Measurements from ENCODE around the gene STARD9.

STARD9 gene

GRCh38 chr15:42692536-42692935 lies 117.1 kb downstream of the STARD9 start:
- FAIRE-seq (no peak), DNase-seq (ENCODE audit: insufficient read length, low spot score) (no peak)

- no peak for FAIRE-seq
- no peak for DNase-seq (ENCODE audit: insufficient read length, low spot score)
Measured at GRCh38 chr15:42692997-42693396, 117.6 kb downstream of the STARD9 start.

- DNase-seq (ENCODE audit: insufficient read length, low spot score) (no peak), FAIRE-seq (no peak)
Measured at GRCh38 chr15:42693496-42693895, 118.1 kb downstream of the STARD9 start.

DNA sequence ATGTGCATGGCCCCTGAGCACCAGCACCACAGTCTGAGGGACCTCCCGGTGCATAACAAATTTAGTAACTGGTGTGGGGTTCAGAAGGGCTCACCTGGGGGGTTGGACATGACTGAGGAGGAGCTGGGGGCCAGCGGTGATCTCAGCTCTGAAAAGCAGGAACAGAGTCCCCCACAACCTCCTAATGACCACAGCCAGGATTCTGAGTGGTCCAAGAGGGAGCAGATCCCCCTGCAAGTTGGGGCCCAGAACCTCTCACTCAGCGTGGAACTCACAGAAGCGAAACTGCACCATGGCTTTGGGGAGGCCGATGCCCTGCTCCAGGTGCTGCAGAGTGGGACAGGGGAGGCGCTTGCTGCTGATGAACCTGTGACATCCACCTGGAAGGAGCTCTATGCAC lies 118.5 kb downstream of the STARD9 start:
- DNase-seq (ENCODE audit: insufficient read length, low spot score), result no peak

DNA sequence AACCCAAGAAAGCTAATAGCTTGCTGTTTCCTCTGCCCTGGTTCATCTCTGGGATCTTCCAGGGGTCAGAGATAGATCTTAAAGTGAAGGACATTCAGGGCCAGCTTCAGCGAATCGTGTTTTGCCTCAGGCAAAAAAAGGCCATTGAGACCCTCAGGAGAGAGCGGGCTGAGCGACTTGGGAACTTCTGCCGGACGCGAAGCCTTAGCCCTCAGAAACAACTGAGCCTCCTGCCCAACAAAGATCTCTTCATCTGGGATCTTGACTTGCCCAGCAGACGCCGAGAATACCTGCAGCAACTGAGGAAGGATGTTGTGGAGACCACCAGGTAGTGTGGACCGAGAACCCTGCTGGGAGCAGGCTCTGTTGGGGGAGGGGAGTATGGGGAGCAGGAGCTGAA lies 119.0 kb downstream of the STARD9 start:
- no peak for DNase-seq (ENCODE audit: insufficient read length, low spot score)
- no peak for FAIRE-seq

More for the DNA sequence above, 118.5 kb downstream of the STARD9 start:
- no peak for FAIRE-seq

DNA sequence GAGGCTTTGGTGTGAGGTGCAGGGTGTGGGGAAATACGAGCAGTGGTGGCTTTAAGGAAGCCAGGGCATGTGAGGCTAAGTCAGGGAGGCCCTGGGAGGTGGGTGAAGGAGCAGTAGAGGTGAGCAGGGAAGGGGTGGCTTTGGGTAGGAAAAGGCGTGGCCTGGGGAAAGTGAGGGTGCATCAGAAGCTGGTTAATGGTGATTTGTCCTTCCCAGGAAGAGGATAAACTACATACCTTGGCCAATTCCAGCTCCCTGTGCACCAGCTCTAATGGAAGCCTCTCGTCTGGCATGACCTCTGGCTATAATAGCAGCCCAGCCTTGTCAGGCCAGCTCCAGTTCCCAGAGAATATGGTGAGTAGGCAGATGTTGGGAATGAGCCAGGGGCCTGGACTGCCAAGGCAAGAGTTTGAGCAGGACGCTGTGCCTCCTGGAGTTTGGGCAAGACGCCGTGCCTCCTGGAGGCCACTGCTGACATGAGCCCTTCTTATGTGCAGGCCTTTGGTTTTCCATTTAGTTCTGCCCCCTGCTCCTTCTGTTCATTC lies 120.2 kb downstream of the STARD9 start:
- FAIRE-seq, result no peak

GRCh38 chr15:42696626-42697025 lies 121.2 kb downstream of the STARD9 start:
- no peak for FAIRE-seq

More for the DNA sequence above, 120.2 kb downstream of the STARD9 start:
- no peak for DNase-seq (ENCODE audit: insufficient read length, low spot score)

GRCh38 chr15:42704492-42704926 lies 129.1 kb downstream of the STARD9 start:
- FAIRE-seq (peak; percentile 83), DNase-seq (ENCODE audit: insufficient read length, low spot score) (peak; percentile 46)

More at GRCh38 chr15:42696626-42697025, 121.2 kb downstream of the STARD9 start:
- DNase-seq (ENCODE audit: insufficient read length, low spot score), result no peak

- DNase-seq (ENCODE audit: insufficient read length, low spot score) (no peak), FAIRE-seq (no peak)
Measured at GRCh38 chr15:42705336-42705735, 129.9 kb downstream of the STARD9 start.

DNA sequence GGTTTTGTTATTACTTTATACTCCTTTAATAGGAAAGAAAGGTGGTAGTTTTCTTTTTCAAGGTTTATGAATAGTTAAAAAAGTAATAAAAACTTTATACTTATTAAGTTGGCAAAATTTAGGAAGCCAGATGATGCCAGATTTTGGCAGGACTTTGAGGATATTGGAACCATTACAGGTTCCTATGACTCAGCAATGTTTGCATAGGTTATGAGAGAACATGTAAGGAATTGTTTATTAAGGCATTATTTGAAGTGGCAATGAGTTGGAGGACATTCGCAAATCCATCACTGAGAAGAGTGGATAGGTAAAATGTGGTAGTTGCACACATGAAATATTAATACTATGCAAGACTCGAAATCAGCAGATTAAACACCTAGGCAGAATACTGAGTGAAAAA lies 131.7 kb downstream of the STARD9 start:
- FAIRE-seq (no peak), DNase-seq (ENCODE audit: insufficient read length, low spot score) (no peak)

DNA sequence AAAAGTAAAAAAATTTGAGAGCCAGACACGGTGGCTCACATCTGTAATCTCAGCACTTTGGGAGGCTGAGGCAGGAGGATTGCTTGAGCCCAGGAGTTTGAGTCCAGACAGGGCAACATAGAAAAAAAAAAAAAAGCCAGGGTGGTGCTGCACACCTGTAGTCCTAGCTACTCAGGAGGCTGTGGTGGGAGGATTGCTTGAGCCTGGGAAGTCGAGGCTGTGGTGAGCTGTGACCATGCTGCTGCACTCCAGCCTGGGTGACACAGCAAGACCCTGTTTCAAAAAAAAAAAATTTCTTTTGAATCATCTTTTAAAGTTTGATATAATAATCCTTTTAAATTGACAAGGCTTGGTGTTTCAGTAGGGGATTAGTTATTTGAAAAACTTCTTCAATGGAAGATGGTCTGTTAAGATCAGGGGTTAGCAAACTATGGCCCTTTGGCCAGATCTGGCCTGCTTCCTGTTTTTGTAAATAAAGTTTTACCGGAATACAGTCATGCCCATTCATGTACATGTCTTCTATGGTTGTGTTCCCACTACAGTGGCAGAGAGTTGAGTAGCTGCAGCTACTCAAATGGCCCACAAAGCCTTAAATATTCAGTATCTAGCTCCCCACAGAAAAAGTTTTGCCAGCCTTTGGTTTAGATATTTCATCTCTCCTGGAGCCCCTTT lies 132.6 kb downstream of the STARD9 start:
- FAIRE-seq (no peak), DNase-seq (ENCODE audit: insufficient read length, low spot score) (no peak)

DNA sequence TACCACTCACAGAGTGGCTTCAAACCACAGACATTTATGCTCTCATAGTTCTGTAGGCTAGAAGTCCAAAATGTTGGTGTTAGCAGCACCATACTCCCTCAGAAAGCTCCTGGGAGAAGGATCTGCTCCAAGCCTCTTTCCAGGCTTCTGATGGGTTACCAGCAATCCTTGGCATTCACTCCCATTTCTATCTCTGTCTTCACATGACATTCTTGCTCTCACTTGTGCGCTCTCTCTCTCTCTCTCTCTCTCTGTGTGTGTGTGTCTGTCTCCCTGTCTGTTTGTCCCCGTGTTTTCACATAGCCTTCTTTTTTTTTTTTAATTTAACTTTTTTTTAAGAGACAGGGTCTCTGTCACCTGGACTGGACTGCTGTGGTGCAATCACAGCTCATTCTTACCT lies 135.3 kb downstream of the STARD9 start:
- DNase-seq (ENCODE audit: insufficient read length, low spot score), result no peak
- FAIRE-seq, result no peak

- DNase-seq (ENCODE audit: insufficient read length, low spot score) (no peak), FAIRE-seq (no peak)
Measured at GRCh38 chr15:42711746-42712145, 136.3 kb downstream of the STARD9 start.

DNA sequence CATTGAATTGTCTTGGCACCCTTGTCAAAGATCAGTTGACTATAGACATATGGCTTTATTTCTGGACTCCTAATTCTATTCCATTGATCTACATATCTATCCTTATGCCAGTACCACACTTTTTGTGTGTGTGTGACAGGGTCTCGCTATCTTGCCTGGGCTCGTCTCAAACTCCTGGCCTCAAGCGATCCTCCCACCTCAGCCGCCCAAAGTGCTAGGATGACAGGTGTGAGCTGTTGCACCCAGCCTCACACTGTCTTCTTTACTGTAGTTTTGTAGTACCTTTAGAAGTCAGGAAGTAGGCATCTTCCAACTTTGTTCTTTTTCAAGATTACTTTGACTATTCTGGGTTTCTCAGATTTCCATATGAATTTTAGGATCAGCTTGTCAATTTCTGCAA lies 137.2 kb downstream of the STARD9 start:
- DNase-seq (ENCODE audit: insufficient read length, low spot score), result no peak
- FAIRE-seq, result peak; percentile 72

- FAIRE-seq (no peak), DNase-seq (ENCODE audit: insufficient read length, low spot score) (no peak)
Measured at GRCh38 chr15:42716125-42716524, 140.7 kb downstream of the STARD9 start.

- DNase-seq (ENCODE audit: insufficient read length, low spot score) (no peak), FAIRE-seq (no peak)
Measured at GRCh38 chr15:42716626-42717025, 141.2 kb downstream of the STARD9 start.

- FAIRE-seq (no peak), DNase-seq (ENCODE audit: insufficient read length, low spot score) (no peak)
Measured at GRCh38 chr15:42719043-42719442, 143.6 kb downstream of the STARD9 start.

DNA sequence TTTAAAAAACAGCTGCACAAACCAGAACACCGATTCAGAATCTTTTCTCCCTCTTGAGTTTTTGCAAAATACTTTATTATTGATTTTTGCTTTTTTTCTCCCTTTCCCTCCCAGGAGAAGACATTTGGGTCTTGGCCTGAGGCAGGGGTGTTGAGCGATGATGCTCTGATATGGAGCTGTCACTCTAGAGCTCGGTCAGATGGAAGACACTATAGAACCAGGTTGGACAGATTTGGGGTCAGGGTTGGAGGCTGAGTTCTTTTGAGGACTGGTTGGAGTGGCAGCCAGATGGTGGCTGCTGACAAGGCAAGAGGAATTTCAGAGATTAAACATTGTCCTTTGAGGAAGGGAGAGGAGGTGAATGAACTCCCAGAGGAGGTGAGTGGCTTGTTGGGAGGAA lies 144.7 kb downstream of the STARD9 start:
- DNase-seq (ENCODE audit: insufficient read length, low spot score) (no peak), FAIRE-seq (no peak)

DNA sequence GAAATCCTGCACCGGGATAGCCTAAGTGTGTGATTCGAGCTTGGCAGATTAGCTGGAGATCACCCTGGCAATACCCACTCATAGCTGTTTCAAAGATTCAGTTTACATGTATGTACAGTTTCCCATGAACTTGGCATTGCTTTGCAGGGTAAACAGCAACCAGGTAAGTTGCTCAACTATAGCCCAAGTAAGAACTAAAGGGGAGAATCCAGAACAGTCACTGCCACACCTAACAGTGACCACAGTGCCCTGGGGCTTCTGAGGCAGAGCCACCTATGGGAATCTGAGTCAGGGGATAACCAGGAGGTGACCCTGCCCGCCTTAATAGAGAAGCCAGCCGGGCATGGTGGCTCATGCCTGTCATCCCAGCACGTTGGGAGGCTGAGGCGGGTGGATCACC lies 145.6 kb downstream of the STARD9 start:
- DNase-seq (ENCODE audit: insufficient read length, low spot score) (no peak), FAIRE-seq (no peak)

GRCh38 chr15:42721916-42722315 lies 146.5 kb downstream of the STARD9 start:
- DNase-seq (ENCODE audit: insufficient read length, low spot score) (no peak), FAIRE-seq (no peak)

GRCh38 chr15:42723068-42723467 lies 147.7 kb downstream of the STARD9 start:
- DNase-seq (ENCODE audit: insufficient read length, low spot score) (no peak), FAIRE-seq (no peak)

DNA sequence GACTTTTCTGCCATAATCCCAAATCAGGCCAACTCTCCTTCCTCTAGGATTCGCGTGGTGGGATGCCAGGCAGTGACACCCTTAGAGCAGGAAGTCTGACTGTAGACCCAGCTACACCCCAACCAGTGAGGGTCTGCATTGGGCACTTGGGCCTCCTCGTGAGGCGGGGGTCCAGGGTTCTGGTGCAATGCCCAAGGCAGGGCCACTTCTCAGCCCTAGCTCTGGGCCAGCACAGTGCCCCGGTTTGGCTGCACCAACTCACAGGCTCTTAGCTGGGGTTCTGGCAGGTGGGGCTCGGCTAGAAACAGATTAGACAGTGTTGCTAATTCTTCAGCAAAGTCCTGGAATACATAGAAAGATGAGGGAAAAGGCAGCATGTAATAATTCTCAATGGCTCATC lies 148.9 kb downstream of the STARD9 start:
- FAIRE-seq (no peak), DNase-seq (ENCODE audit: insufficient read length, low spot score) (no peak)

Measured in GM19239 (cell line).